Posterior vena cava (tissue), 2 donors: ENCODE results near the gene SPNS2. TPM values are rescaled to one million over a fixed set of nuclear protein-coding genes. Genes with fewer than 3 reads are reported as not detected.
"Not testable (repeated sequence)": the region's sequence is repeated elsewhere in the genome, so short reads cannot be mapped to it uniquely, and the experiment has no call there.

Experiments
- DNase-seq: peaks from one replicate; pipeline ENCODE4 v3.0.0-alpha.2; 2020; ENCODE audit warnings: low spot score
- intact Hi-C, 2 donors: fragments of 100-400 bp; cut with DNase I; formaldehyde crosslinking; loops; one replicate each; pipeline versions ENCODE4 v1.14.1 to v1.14.2; 2022 to 2023
- total RNA-seq, 2 donors: library from RNA; stranded (reverse); fragmentation: NEBNext Ultra II Directional; extraction: Animal tissue kit (Norgen Biotek cat#: 25700); gene quantifications; one replicate each; pipeline ENCODE4 v1.2.1, GENCODE V29; 2021
- donor health status: DM: yes; HTN: yes; CAD: no.
- donor health status: DM: yes; HTN: yes; CAD: no.

SPNS2 gene
- total RNA-seq, 2 donors from 2014 or later: 16.2 to 20.9 TPM

GRCh38 chr17:4574448-4575045 is 75.9 kb downstream of the SPNS2 start:
- intact Hi-C loops: no loop called here
- peak; percentile 36 for DNase-seq

GRCh38 chr17:4576161-4576558 is 77.5 kb downstream of the SPNS2 start:
- no peak for DNase-seq
- intact Hi-C loops: no loop called here

GRCh38 chr17:4576729-4577322 is 78.1 kb downstream of the SPNS2 start:
- DNase-seq: peak; percentile 66
- intact Hi-C loops: no loop called here

- DNase-seq: peak; percentile 41
- intact Hi-C loops: no loop called here
These were observed 78.8 kb downstream of the SPNS2 start for GRCh38 chr17:4577386-4577993.

GRCh38 chr17:4578349-4578748 is 79.7 kb downstream of the SPNS2 start:
- intact Hi-C loops: not testable (repeated sequence)
- DNase-seq: peak; percentile 67

- no peak for DNase-seq
- intact Hi-C loops: no loop called here
These were observed 81.0 kb downstream of the SPNS2 start for GRCh38 chr17:4579678-4580077.

GRCh38 chr17:4580291-4580690 is 81.6 kb downstream of the SPNS2 start:
- DNase-seq: peak; percentile 61
- intact Hi-C loops: no loop called here

- no peak for DNase-seq
- intact Hi-C loops: no loop called here
These were observed 83.4 kb downstream of the SPNS2 start for GRCh38 chr17:4582101-4582501.

DNA sequence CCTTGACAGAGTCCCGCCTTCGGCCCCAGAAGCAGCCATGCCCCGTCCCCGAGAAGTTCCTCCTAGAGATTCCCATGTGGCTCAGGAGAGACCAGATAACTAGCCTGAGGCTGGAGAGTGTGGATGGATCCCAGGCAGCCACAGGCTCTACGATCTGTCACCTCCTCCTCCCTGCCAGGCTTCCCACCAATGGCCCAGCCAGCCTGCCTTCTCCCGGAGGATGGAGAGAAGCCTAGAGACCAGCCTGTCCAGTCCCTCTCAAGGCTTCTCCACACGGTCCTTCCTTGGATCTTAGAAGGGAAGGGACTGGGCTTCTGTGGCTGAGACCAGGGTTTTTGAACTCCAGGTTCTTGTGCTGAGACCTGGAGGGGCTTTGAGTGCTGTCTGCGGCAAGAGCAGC is 84.0 kb downstream of the SPNS2 start:
- DNase-seq: no peak
- intact Hi-C loops: no loop called here

GRCh38 chr17:4583206-4583605 is 84.5 kb downstream of the SPNS2 start:
- DNase-seq: no peak

DNA sequence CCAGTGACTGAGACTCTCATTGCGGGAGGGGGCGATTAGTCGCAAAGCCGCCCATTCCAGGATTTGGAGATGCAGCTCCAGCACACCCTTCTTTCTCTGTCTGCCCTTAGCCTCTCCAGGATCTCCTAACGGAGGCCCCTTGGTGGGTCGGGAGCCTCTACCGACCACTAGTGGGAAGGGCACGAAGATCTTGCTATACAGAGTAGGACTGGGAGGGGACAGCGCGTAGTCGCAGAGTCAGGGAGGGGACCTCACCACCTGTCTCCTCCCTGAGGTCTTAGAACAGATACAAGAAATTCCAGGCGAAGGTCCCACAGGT is 85.1 kb downstream of the SPNS2 start:
- DNase-seq: no peak
- intact Hi-C loops: no loop called here

More at GRCh38 chr17:4583206-4583605, 84.5 kb downstream of the SPNS2 start:
- intact Hi-C loops: no loop called here

DNA sequence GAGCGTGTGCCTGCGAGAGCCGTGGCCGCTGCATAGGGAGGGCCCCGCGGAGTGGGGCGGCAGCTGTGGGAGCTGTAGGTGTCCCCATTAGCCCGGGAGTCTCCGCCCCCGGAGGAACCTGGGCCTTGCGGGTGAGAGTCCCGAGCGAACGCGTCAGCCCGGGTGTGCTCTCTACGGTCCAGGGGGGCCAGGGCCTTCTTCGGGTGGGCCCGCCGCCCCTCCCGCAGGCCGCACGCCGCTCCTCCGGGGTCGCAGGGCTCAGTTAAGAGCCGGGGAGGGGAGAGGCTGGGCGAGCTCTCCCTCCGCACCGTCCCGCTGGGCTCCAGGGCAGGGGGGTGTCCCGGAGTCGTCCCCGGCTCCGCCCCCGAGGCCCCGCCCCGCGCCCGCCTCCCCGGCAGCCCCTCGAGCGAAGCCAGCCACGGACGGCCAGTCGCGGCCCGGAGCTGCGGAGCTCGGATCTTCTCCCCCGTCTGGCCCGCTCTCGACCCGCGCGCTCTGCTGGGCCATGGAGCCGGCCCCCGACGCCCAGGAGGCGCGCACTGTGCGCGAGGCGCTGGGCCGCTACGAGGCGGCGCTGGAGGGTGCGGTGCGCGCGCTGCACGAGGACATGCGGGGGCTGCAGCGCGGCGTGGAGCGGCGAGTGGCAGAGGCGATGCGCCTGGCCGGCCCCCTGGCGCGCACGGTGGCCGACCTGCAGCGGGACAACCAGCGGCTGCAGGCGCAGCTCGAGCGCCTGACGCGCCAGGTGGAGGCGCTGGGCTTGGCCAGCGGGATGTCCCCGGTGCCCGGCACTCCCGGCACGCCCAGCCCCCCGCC is 85.6 kb downstream of the SPNS2 start, which contains the start of gene SMTNL2:
Gene SMTNL2 (plus strand): TSS at position 429 of the 816 bp plus-strand sequence. CDS start 77 bp downstream, at position 506.
- DNase-seq: no peak

GRCh38 chr17:4584917-4585637 is 86.4 kb downstream of the SPNS2 start:
- peak; percentile 65 for DNase-seq
- intact Hi-C loops: no loop called here

More for the DNA sequence above, 85.6 kb downstream of the SPNS2 start, which contains the start of gene SMTNL2:
- intact Hi-C loops: no loop called here

GRCh38 chr17:4585638-4585994 is 86.9 kb downstream of the SPNS2 start:
- intact Hi-C loops: no loop called here
- DNase-seq: no peak

- intact Hi-C loops: no loop called here
- no peak for DNase-seq
These were observed 87.4 kb downstream of the SPNS2 start for GRCh38 chr17:4586043-4586442.

DNA sequence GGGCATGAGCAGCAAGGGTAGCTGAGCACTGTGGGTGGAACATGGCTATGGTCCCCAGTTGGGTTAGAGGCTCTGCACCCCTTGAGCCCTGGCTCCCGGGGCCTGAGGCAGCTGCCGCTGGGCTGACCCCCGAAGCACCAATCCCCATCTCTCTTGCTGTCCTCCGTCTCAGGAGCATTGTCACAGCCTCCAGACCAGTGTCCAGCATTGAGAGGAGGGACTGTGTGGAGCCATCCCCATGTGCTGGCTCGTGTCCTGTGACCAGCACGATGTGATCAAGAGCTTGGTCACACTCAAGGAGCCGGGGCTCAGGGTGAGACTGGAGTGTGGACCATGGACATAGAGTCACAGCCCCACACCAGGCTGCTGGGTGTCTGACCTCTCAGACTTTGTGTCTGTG is 88.5 kb downstream of the SPNS2 start:
- intact Hi-C loops: no loop called here
- DNase-seq: no peak

DNA sequence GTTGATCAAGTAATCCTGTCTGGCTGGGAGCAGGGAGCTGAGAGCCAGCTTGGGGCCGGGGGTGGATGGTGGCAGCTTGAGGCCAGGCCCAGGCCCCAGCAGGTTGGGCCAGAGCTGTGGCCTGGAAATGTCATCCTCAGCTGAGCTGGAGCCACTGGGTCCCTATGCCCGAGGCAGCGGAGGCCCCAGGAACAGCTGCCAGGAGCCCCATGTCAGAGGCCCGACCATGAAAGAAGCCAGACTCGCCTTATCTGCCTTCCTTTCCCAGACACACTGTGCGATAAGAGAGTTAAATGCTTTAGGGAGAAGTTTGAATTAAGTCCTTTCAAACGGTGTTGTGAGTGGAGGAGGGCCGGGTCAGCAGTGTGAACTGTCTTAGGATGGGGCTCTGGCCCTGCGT is 89.1 kb downstream of the SPNS2 start:
- no peak for DNase-seq
- intact Hi-C loops: no loop called here

GRCh38 chr17:4588391-4588790 is 89.7 kb downstream of the SPNS2 start:
- no peak for DNase-seq
- intact Hi-C loops: no loop called here
